Left lung (tissue), 10 donors: ENCODE results near the gene CYP4Z1. TPM values are rescaled to one million over a fixed set of nuclear protein-coding genes. Genes with fewer than 3 reads are reported as not detected.

ENCODE experiments used
- ATAC-seq: fragments of 200-7000 bp; cut with Tn5 transposase; one replicate; pipeline ENCODE4 v1.9.1; 2020; ENCODE audit warnings: moderate library complexity
- DNase-seq, 4 donors: peaks; one replicate each; pipeline ENCODE4 v3.0.0-alpha.2; 2013 to 2020
- H3K27ac ChIP-seq, 2 donors: fragments of 200-600 bp; sonication (generic) in 1 of 2; one replicate each; pipeline versions ENCODE4 v1.5.0 to v1.8.0; 2020 to 2021
- H3K27me3 ChIP-seq, 2 donors: fragments of 200-600 bp; sonication (generic) in 1 of 2; one replicate each; pipeline versions ENCODE4 v1.5.0 to v1.8.0; 2020 to 2021
- H3K36me3 ChIP-seq, 2 donors: fragments of 200-600 bp; sonication (generic) in 1 of 2; one replicate each; pipeline versions ENCODE4 v1.5.0 to v1.8.0; 2020 to 2021
- H3K4me1 ChIP-seq, 2 donors: fragments of 200-600 bp; one replicate each; pipeline ENCODE4 v1.8.0; 2021
- H3K4me3 ChIP-seq, 2 donors: fragments of 200-600 bp; sonication (generic) in 1 of 2; one replicate each; pipeline versions ENCODE4 v1.5.0 to v1.8.0; 2020 to 2021; ENCODE audit warnings: mild to moderate bottlenecking in 1 of 2
- H3K9me3 ChIP-seq, 2 donors: fragments of 200-600 bp; sonication (generic) in 1 of 2; one replicate each; pipeline versions ENCODE4 v1.5.0 to v1.8.0; 2020 to 2021
- CTCF ChIP-seq, 2 donors: fragments of 200-600 bp; sonication (generic) in 1 of 2; IDR thresholded peaks; one replicate each; pipeline versions ENCODE4 v1.5.0 to v1.8.0; 2021; ENCODE audit warnings: antibody characterized with exemption in 2 of 2
- intact Hi-C, 2 donors: fragments of 100-400 bp; cut with DNase I; formaldehyde crosslinking; loops; one replicate each; pipeline versions ENCODE4 v1.11.2 to v1.14.2; 2022
- polyA plus RNA-seq, 6 donors: library from polyadenylated mRNA; unstranded; fragments of 120-200 nt; gene quantifications; one replicate each; pipeline ENCODE4 v1.2.1, GENCODE V29; 2013; ENCODE audit not compliant: insufficient read length in 6 of 6
- total RNA-seq, 2 donors: library from RNA; stranded (reverse); fragmentation: NEBNext Ultra II Directional; extraction: Animal tissue kit (Norgen Biotek cat#: 25700); gene quantifications; one replicate each; pipeline ENCODE4 v1.2.1, GENCODE V29; 2021
- donor health status: DM: no; HTN: yes; CAD: no.
- donor health status: DM: no; HTN: no; CAD: no.

Gene CYP4Z1
- total and polyA plus RNA-seq, 8 donors = 0.10 to 0.64 (median 0.50) TPM

- ATAC-seq (no peak), DNase-seq (no peak)
- no peaks in the 10 kb centered on the region for H3K4me1 ChIP-seq
- no peak overlapping the region for H3K4me3 ChIP-seq
- no peaks in the 10 kb centered on the region for H3K36me3 ChIP-seq
- intact Hi-C loops = no loop called here
- peaks cover 0 to 4% of the 10 kb centered on the region in 2 donors for H3K9me3 ChIP-seq
- H3K27ac ChIP-seq = no peak overlapping the region
- no peaks in the 10 kb centered on the region for H3K27me3 ChIP-seq
- no peak for TF ChIP-seq CTCF (IDR thresholded peaks at IDR 0.05)
Measured at GRCh38 chr1:47164552-47164951, 97.5 kb downstream of the CYP4Z1 start.

Other genes with a start within 250 kb of the CYP4Z1 start
- gene CYP4A11, start 125.8 kb upstream of the CYP4Z1 start, total RNA-seq = not detected
- under 1 TPM in 5 of 6 donors, not detected in 1; 0.20 to 0.62 (median 0.59) TPM for gene CYP4A11, start 125.8 kb upstream of the CYP4Z1 start, polyA plus RNA-seq
- 1 to 10 TPM; 5.2 to 8.8 TPM for gene CYP4X1, start 43.6 kb upstream of the CYP4Z1 start, total RNA-seq
- 1 to 10 TPM; 4.5 to 6.5 (median 5.6) TPM for gene CYP4X1, start 43.6 kb upstream of the CYP4Z1 start, polyA plus RNA-seq
- not detected for gene CYP4A22, start 70.2 kb downstream of the CYP4Z1 start, total RNA-seq
- gene CYP4A22, start 70.2 kb downstream of the CYP4Z1 start, polyA plus RNA-seq = under 1 TPM in 3 of 6 donors, not detected in 3; 0.06 to 0.14 (median 0.07) TPM
- 10 to 100 TPM; 44.9 to 54.0 TPM for gene PDZK1IP1, start 122.8 kb downstream of the CYP4Z1 start, total RNA-seq
- 1 to 10 TPM in 5 of 6 donors, under 1 TPM in 1; 0.88 to 1.4 (median 1.1) TPM for gene PDZK1IP1, start 122.8 kb downstream of the CYP4Z1 start, polyA plus RNA-seq
- gene TAL1, start 165.0 kb downstream of the CYP4Z1 start, total RNA-seq = 1 to 10 TPM; 8.4 to 9.7 TPM
- 10 to 100 TPM in 3 of 6 donors, 1 to 10 TPM in 3; 8.6 to 13.3 (median 9.8) TPM for gene TAL1, start 165.0 kb downstream of the CYP4Z1 start, polyA plus RNA-seq
- 1 to 10 TPM; 3.6 to 5.3 TPM for gene STIL, start 246.9 kb downstream of the CYP4Z1 start, total RNA-seq
- gene STIL, start 246.9 kb downstream of the CYP4Z1 start, polyA plus RNA-seq = 10 to 100 TPM in 2 of 6 donors, 1 to 10 TPM in 4; 6.7 to 13.2 (median 9.2) TPM